Vagina (tissue), 2 donors: ENCODE results near the gene LTB4R2.

ENCODE experiments used
- POLR2A ChIP-seq, 2 donors: fragments of 450-650 bp; IDR thresholded peaks; one replicate each; pipeline ENCODE4 v1.6.1; 2017; ENCODE audit warnings: antibody characterized with exemption in 2 of 2, mild to moderate bottlenecking in 2 of 2, moderate library complexity in 2 of 2
- POLR2AphosphoS5 ChIP-seq, 2 donors: sonication (generic); formaldehyde crosslinking; IDR thresholded peaks; one replicate each; pipeline ENCODE4 v1.9.0; 2017; ENCODE audit warnings: antibody characterized with exemption in 2 of 2, mild to moderate bottlenecking in 2 of 2, low read depth in 1 of 2; ENCODE audit not compliant: insufficient read depth in 1 of 2

DNA sequence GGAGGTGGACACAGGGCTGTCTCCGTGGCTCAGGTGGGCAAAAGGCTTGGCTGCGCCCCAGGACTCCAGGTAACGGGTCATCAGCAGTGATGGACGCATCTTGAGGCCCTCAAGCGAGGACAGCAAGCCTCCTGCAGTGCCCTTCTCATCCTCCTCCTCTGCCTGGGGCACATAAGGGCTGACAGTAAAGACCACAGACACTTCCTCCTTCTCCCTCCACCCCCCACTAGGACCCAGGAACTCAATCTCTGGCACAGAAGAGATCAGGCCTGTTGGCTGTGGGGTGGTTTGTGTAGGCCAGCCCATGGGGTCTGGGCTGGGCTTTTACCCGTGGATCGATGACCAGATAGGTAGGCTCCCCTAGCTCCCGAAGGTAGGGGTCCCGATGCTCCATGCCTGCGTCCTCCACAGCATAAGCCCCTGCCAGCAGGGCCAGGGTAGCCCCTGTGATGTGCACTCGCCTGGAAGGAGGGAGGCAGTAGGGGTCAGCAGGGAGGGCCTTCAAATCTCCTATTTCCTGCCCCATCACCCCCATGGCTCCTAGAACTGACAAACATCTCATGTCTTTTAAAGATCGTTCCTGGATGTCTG is 19.2 kb downstream of the LTB4R2 start:
- TF ChIP-seq POLR2A (IDR thresholded peaks at IDR 0.05) = no peak
- no peak for TF ChIP-seq POLR2AphosphoS5 (IDR thresholded peaks at IDR 0.05; ENCODE audit: insufficient read depth in 1 of 2, low read depth in 1 of 2)
